Ishikawa (cell line): ENCODE data around the gene AKIRIN1.

ENCODE experiments used
- CEBPB ChIP-seq: IDR thresholded peaks from 2 replicates; pipeline ENCODE4 v1.6.1; 2012
- CREB1 ChIP-seq: IDR thresholded peaks from 2 replicates; pipeline ENCODE4 v1.6.1; 2012; ENCODE audit warnings: low read depth
- EGR1 ChIP-seq: IDR thresholded peaks from 2 replicates; pipeline ENCODE4 v1.6.1; 2012
- EP300 ChIP-seq: IDR thresholded peaks from 2 replicates; pipeline ENCODE4 v1.6.1; 2012; ENCODE audit warnings: borderline replicate concordance
- FOXM1 ChIP-seq: IDR thresholded peaks from 2 replicates; pipeline ENCODE4 v1.6.1; 2012; ENCODE audit warnings: low read depth, borderline replicate concordance
- NFIC ChIP-seq: IDR thresholded peaks from 2 replicates; pipeline ENCODE4 v1.6.1; 2012
- RAD21 ChIP-seq: IDR thresholded peaks from 2 replicates; pipeline ENCODE4 v1.6.1; 2012; ENCODE audit warnings: low read depth
- REST ChIP-seq: IDR thresholded peaks from 2 replicates; pipeline ENCODE4 v1.6.1; 2012; ENCODE audit warnings: low read depth, mild to moderate bottlenecking
- TAF1 ChIP-seq: IDR thresholded peaks from 2 replicates; pipeline ENCODE4 v1.6.1; 2012; ENCODE audit warnings: low read depth, mild to moderate bottlenecking
- TCF12 ChIP-seq: IDR thresholded peaks from 2 replicates; pipeline ENCODE4 v1.6.1; 2012; ENCODE audit warnings: low read depth
- TEAD4 ChIP-seq: IDR thresholded peaks from 2 replicates; pipeline ENCODE4 v1.6.1; 2012
- YY1 ChIP-seq: IDR thresholded peaks from 2 replicates; pipeline ENCODE4 v1.6.1; 2012; ENCODE audit warnings: low read depth
- ZBTB7A ChIP-seq: IDR thresholded peaks from 2 replicates; pipeline ENCODE4 v1.6.1; 2012; ENCODE audit warnings: low read depth
- TF ChIP-seq, protein P1 (sequence below): IDR thresholded peaks from 2 replicates; pipeline ENCODE4 v1.6.1; 2012
- TF ChIP-seq, protein P2 (sequence below): IDR thresholded peaks from 2 replicates; pipeline ENCODE4 v1.6.1; 2012

Gene AKIRIN1

DNA sequence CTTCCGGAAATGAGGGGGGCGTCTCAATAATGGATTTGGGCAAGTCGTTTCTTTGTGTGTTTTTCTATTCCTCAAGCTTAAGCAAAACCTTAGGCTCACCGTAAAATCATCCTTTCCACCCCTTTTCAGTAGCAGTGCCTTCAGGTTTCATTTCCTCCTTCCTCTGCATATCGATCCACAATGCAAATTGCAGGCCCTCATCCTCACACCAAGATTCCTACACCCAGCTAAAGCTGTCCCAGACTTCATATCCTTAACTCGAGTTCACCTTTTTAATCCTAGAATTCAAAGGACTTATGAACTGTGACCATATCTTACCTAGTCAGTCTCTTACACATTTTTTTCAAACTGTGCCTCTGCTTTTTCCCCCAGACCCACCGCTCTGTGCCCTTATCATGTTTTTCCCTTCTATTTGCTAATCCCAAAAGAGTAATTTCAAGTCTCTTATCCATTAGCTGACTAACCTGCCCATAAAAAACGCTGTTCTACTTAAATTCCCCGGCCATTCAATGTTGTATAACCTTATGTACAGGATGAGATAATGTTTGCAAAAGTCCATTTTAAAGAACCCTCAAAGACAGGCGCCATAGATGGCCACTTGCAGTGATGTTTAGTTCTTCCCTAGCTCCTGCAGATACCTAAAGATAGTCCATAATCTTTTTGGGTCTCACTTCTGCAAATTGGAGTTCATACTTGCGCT, 1.5 kb downstream of the AKIRIN1 start:
- no peak for TF ChIP-seq TCF12
- TF ChIP-seq, protein P1, sequence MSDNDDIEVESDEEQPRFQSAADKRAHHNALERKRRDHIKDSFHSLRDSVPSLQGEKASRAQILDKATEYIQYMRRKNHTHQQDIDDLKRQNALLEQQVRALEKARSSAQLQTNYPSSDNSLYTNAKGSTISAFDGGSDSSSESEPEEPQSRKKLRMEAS: no peak
- no peak for TF ChIP-seq ZBTB7A
- TF ChIP-seq RAD21: no peak
- no peak for TF ChIP-seq TAF1
- no peak for TF ChIP-seq EP300
- TF ChIP-seq CREB1: no peak
- no peak for TF ChIP-seq YY1
- TF ChIP-seq FOXM1: no peak

DNA sequence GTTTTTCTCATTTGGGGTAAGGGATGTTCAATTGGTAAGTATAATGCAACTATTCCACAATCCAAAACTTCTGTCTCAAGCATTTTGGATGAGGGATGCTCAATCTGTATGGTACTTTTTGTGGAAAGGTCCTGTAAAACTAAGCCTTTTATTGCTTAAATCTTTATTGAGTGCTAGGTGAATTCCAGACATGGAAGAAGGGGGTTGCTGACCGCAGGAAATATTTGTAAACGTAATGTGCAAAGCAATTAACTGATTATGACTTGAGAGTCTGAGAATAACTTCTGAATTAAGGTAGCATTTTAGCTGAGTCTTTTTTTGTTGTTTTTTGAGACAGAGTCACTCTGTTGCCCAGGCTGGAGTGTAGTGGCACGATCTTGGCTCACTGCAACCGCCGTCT, 3.1 kb downstream of the AKIRIN1 start:
- TF ChIP-seq TAF1: no peak
- no peak for TF ChIP-seq YY1
- TF ChIP-seq, protein P2, sequence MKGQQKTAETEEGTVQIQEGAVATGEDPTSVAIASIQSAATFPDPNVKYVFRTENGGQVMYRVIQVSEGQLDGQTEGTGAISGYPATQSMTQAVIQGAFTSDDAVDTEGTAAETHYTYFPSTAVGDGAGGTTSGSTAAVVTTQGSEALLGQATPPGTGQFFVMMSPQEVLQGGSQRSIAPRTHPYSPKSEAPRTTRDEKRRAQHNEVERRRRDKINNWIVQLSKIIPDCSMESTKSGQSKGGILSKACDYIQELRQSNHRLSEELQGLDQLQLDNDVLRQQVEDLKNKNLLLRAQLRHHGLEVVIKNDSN: no peak
- TF ChIP-seq NFIC: no peak
- TF ChIP-seq REST: no peak
- TF ChIP-seq ZBTB7A: no peak
- no peak for TF ChIP-seq RAD21

DNA sequence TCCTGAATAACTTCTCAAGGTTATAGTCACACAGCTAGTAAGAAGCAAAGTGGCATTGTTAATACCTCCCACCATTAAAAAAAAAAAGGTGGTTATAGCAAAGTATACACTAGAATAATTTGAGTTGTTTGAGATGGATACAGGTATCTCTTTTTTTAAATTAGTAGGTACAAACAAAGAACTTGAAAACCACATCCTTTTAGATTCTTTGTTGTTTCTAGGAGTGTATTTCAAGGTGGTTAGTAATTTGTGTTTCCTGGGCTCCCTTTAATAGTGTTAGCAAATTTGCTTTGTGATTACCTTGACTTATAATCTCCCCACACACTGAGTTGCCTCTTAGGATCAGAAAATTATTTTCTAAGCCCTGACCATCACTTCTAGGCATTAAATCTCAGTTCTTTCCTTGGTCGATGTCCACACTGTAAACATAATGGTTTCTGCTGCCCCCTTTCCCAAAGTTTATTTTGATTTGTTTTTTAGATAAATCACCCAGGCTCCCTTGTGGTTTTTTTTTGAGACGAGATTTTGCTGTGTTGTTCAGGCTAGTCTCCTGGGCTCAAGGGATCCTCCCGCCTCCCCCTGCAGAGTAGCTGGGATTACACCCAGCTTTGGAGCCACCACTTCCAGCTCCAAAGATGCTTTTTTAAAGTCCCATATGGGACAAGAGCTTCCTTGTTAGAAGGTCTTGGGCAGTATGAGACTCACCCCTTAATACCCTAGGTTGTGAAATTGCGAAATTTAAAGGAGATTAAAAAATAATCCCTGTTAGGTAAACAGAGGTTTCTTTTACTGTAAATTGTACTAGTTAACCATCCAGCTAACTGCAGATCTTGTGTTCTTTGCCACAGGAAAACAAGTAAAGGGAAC, 6.2 kb downstream of the AKIRIN1 start:
- TF ChIP-seq RAD21 (no peak), TEAD4 (no peak), CREB1 (no peak), EP300 (no peak), ZBTB7A (no peak), CEBPB (no peak)
- TF ChIP-seq, protein P2: no peak

DNA sequence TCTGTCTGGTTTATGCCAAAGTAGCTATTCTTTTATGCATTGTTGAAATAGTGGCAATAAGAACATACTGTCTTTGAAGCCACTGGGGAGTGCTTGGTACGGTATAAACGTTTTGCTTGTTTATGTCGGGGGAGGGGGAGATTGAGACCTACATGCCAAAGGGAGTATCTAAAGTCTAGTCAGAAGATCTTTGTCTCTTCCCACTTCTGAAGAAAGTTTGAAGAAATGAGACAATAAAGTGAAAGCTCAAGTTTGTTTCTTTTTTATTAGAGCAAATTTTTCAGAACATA, 6.8 kb downstream of the AKIRIN1 start:
- TF ChIP-seq ZBTB7A: no peak
- TF ChIP-seq TAF1: no peak
- TF ChIP-seq EGR1: no peak
- no peak for TF ChIP-seq FOXM1
- no peak for TF ChIP-seq CEBPB
- TF ChIP-seq REST: no peak
- TF ChIP-seq EP300: no peak
- TF ChIP-seq TCF12: no peak
- no peak for TF ChIP-seq NFIC
- TF ChIP-seq, protein P2: no peak
- TF ChIP-seq YY1: no peak
- no peak for TF ChIP-seq CREB1

- TF ChIP-seq FOXM1 (no peak), TEAD4 (no peak), YY1 (no peak), ZBTB7A (no peak), REST (no peak)
These were observed 10.7 kb downstream of the AKIRIN1 start for GRCh38 chr1:39001516-39002421.
